Activated CD4-positive, alpha-beta T cell treated with anti-CD3 and anti-CD28 coated beads, Interleukin-2, amount 10 ng/mL, durations not matched to agents 7 days and 5 days (primary cell): ENCODE data around the gene TAF1A. TPM values are rescaled to one million over a fixed set of nuclear protein-coding genes. Genes with fewer than 3 reads are reported as not detected.

Experiments
- CTCF ChIA-PET: fragments of 350-600 bp; sonication (Branson Sonifier 250); formaldehyde crosslinking; loops from one replicate; lab custom pipeline; 2021; ENCODE audit warnings: antibody characterized with exemption; lab: Charles Lee
- POLR2A ChIA-PET: fragments of 350-600 bp; sonication (Branson Sonifier 250); formaldehyde crosslinking; loops from one replicate; lab custom pipeline; 2021; ENCODE audit warnings: antibody characterized with exemption; lab: Charles Lee
- DNase-seq: peaks from one replicate; pipeline ENCODE4 v3.0.0-alpha.2; 2020
- H3K27ac Mint-ChIP-seq: one replicate; pipeline ENCODE4 v1.8.0; 2021; ENCODE audit warnings: mild to moderate bottlenecking, moderate library complexity, mixed read lengths
- H3K27me3 Mint-ChIP-seq: one replicate; pipeline ENCODE4 v1.8.0; 2021; ENCODE audit warnings: mixed read lengths
- H3K36me3 Mint-ChIP-seq: one replicate; pipeline ENCODE4 v1.8.0; 2021; ENCODE audit warnings: low read depth, mixed read lengths
- H3K4me1 Mint-ChIP-seq: one replicate; pipeline ENCODE4 v1.8.0; 2021; ENCODE audit warnings: mixed read lengths
- H3K4me3 Mint-ChIP-seq: one replicate; pipeline ENCODE4 v1.8.0; 2021; ENCODE audit warnings: mild to moderate bottlenecking, moderate library complexity, mixed read lengths
- H3K9me3 Mint-ChIP-seq: one replicate; pipeline ENCODE4 v1.8.0; 2021; ENCODE audit warnings: mixed read lengths
- total RNA-seq, 2 experiments: library from RNA; stranded (reverse); gene quantifications; one replicate each; pipeline ENCODE4 v1.2.3, GENCODE V29; 2021

TAF1A gene
- total RNA-seq, 2 experiments from 2014 or later = 10.0 to 10.6 TPM

GRCh38 chr1:222521299-222522104 lies 68.2 kb downstream of the TAF1A start:
- Mint-ChIP-seq H3K36me3 (no peaks in the 10 kb centered on the region), H3K27ac (no peak overlapping the region), H3K4me1 (no peaks in the 10 kb centered on the region), H3K27me3 (peaks cover 2% of the 10 kb centered on the region), H3K9me3 (peaks cover 2% of the 10 kb centered on the region), H3K4me3 (no peak overlapping the region)
- ChIA-PET POLR2A (no interaction called here), CTCF (no interaction called here)
- DNase-seq = no peak

Other genes starting within 250 kb of the TAF1A start
- under 1 TPM; 0.10 to 0.33 TPM for gene HHIPL2, start 41.8 kb downstream of the TAF1A start, total RNA-seq
- gene MIA3, start 28.2 kb upstream of the TAF1A start, total RNA-seq = 10 to 100 TPM; 51.1 to 67.9 TPM
- 10 to 100 TPM; 69.7 to 81.1 TPM for gene AIDA, start 122.6 kb upstream of the TAF1A start, total RNA-seq
- 10 to 100 TPM; 55.5 to 64.1 TPM for gene BROX, start 122.6 kb upstream of the TAF1A start, total RNA-seq
- gene FAM177B, start 147.3 kb upstream of the TAF1A start, total RNA-seq = under 1 TPM in 1 of 2 experiments, not detected in 1; 0.60 TPM
- 1 to 10 TPM; 2.3 to 2.9 TPM for gene DISP1, start 225.1 kb upstream of the TAF1A start, total RNA-seq